Keratinocyte (primary cell): ENCODE data around the gene SUSD6. TPM values are rescaled to one million over a fixed set of nuclear protein-coding genes. Genes with fewer than 3 reads are reported as not detected.

Source experiments
- DNase-seq: peaks from one replicate; pipeline ENCODE4 v3.0.0-alpha.2; 2011; ENCODE audit warnings: low read depth, missing footprints, low spot score
- FAIRE-seq: peaks from 2 replicates; lab custom pipeline; 2011; peaks lifted over from hg19 to GRCh38; lab: Jason Lieb, UNC
- H2AFZ ChIP-seq: 2 replicates; pipeline ENCODE4 v1.6.0; 2012; ENCODE audit warnings: low read length, control low read depth, inconsistent platforms; ENCODE audit not compliant: control insufficient read depth
- H3K27ac ChIP-seq: 2 replicates; pipeline ENCODE4 v1.5.1; 2011; ENCODE audit warnings: low read length; ENCODE audit not compliant: control insufficient read depth, insufficient read depth
- H3K27me3 ChIP-seq: 3 replicates; pipeline ENCODE4 v1.6.0; 2011; ENCODE audit warnings: low read length; ENCODE audit not compliant: control insufficient read depth, insufficient read depth; ENCODE audit errors: extremely low read depth
- H3K36me3 ChIP-seq, 2 experiments: 2 replicates in 1 of 2; 3 replicates in 1 of 2; pipeline ENCODE4 v1.5.1; 2011; ENCODE audit warnings: low read length in 2 of 2, mild to moderate bottlenecking in 1 of 2; ENCODE audit not compliant: control insufficient read depth in 2 of 2, insufficient read depth in 2 of 2; ENCODE audit errors: extremely low read depth in 1 of 2
- H3K4me1 ChIP-seq: 3 replicates; pipeline ENCODE4 v1.5.1; 2011; ENCODE audit warnings: low read length; ENCODE audit not compliant: control insufficient read depth, insufficient read depth; ENCODE audit errors: extremely low read depth
- H3K4me2 ChIP-seq: 3 replicates; pipeline ENCODE4 v1.6.0; 2011; ENCODE audit warnings: low read depth, low read length; ENCODE audit not compliant: control insufficient read depth, insufficient read depth; ENCODE audit errors: extremely low read depth
- H3K4me3 ChIP-seq, 3 experiments: fragments of 200-600 bp in 1 of 3; sonication (generic) in 1 of 3; 2 replicates in 2 of 3; 3 replicates in 1 of 3; pipeline ENCODE4 v1.5.1; 2011 to 2016; ENCODE audit warnings: low read length in 3 of 3, mild to moderate bottlenecking in 3 of 3, control low read depth in 2 of 3, inconsistent platforms in 1 of 3, low read depth in 1 of 3, mixed read lengths in 1 of 3, mixed run types in 1 of 3, moderate library complexity in 1 of 3; ENCODE audit not compliant: control insufficient read depth in 2 of 3, insufficient read depth in 2 of 3; ENCODE audit errors: extremely low read depth in 1 of 3
- H3K79me2 ChIP-seq: 2 replicates; pipeline ENCODE4 v1.6.0; 2012; ENCODE audit warnings: low read length; ENCODE audit not compliant: control insufficient read depth, insufficient read depth
- H3K9ac ChIP-seq: 3 replicates; pipeline ENCODE4 v1.6.0; 2011; ENCODE audit warnings: low read length; ENCODE audit not compliant: control insufficient read depth, insufficient read depth; ENCODE audit errors: extremely low read depth
- H3K9me1 ChIP-seq: 3 replicates; pipeline ENCODE4 v1.6.0; 2011; ENCODE audit warnings: low read length; ENCODE audit not compliant: control insufficient read depth, insufficient read depth; ENCODE audit errors: extremely low read depth
- H3K9me3 ChIP-seq: 2 replicates; pipeline ENCODE4 v1.5.1; 2012; ENCODE audit warnings: low read depth, low read length; ENCODE audit not compliant: control insufficient read depth
- H4K20me1 ChIP-seq: 3 replicates; pipeline ENCODE4 v1.6.0; 2011; ENCODE audit warnings: low read length; ENCODE audit not compliant: control insufficient read depth, insufficient read depth; ENCODE audit errors: extremely low read depth
- CTCF ChIP-seq, 3 experiments: IDR thresholded peaks in 1 of 3; conservative IDR thresholded peaks in 1 of 3; optimal IDR thresholded peaks in 1 of 3; 2 replicates in 2 of 3; 3 replicates in 1 of 3; pipeline versions ENCODE3 to v1.5.1; 2011; ENCODE audit warnings: low read length in 3 of 3, mild to moderate bottlenecking in 3 of 3, moderate library complexity in 2 of 3, control low read depth in 1 of 3, inconsistent platforms in 1 of 3; ENCODE audit not compliant: insufficient read depth in 2 of 3; ENCODE audit errors: extremely low read depth in 1 of 3
- EZH2 ChIP-seq: IDR thresholded peaks from one replicate; pipeline ENCODE4 v1.6.1; 2012; ENCODE audit warnings: inconsistent platforms, mild to moderate bottlenecking, low read length, moderate library complexity
- dilution Hi-C: fragments of 300-500 bp; cut with MboI; formaldehyde crosslinking; loops from one replicate; pipeline ENCODE4 v1.7.0; 2020; ENCODE audit warnings: low sequenced_read_pairs; ENCODE audit not compliant: extremely low pct_ligation_motif_present
- polyA plus RNA-seq, 5 experiments: library from polyadenylated mRNA; depleted of rRNA in 3 of 5; stranded (reverse) in 3 of 5; stranded (forward) in 1 of 5; unstranded in 1 of 5; fragments of >200 nt; gene quantifications; 1 replicate in 1 of 5; 2 replicates in 3 of 5; 3 replicates in 1 of 5; pipeline versions ENCODE4 v1.2.1 to v1.2.3, GENCODE V29; 2011 to 2012; ENCODE audit warnings: missing spikeins in 2 of 5, low read depth in 1 of 5, low replicate concordance in 1 of 5

Gene SUSD6
- polyA plus RNA-seq, 1 donor (not counting 4 experiments of a cell fraction or from before 2014, with no cell fraction given): 10.5 TPM

- peaks cover 70% of the 10 kb centered on the region for H3K79me2 ChIP-seq
- DNase-seq: no peak
- no peaks in the 10 kb centered on the region for H3K9me3 ChIP-seq
- no peaks in the 10 kb centered on the region for H3K27me3 ChIP-seq
- no peak overlapping the region for H2AFZ ChIP-seq
- peak overlapping the region; percentile 87 for H3K4me2 ChIP-seq
- peaks cover 62% of the 10 kb centered on the region for H3K4me1 ChIP-seq
- peaks cover 2% of the 10 kb centered on the region for H3K9me1 ChIP-seq
- H3K27ac ChIP-seq: no peak overlapping the region
- peaks cover 0 to 3% of the 10 kb centered on the region in 2 experiments for H3K36me3 ChIP-seq
- FAIRE-seq: no peak
- H3K9ac ChIP-seq: no peak overlapping the region
- TF ChIP-seq CTCF (optimal IDR thresholded peaks at IDR 0.05 in 1 of 3, IDR thresholded peaks at IDR 0.05 in 1 of 3, conservative IDR thresholded peaks at IDR 0.05 in 1 of 3; ENCODE audit: extremely low read depth in 1 of 3, insufficient read depth in 2 of 3, low read length in 3 of 3) (no peak), EZH2 (no peak)
- H3K4me3 ChIP-seq: no peak overlapping the region
- peaks cover 2% of the 10 kb centered on the region for H4K20me1 ChIP-seq
- dilution Hi-C loops: no loop called here
These were observed 3.2 kb downstream of the SUSD6 start for GRCh38 chr14:69614592-69614991.

DNA sequence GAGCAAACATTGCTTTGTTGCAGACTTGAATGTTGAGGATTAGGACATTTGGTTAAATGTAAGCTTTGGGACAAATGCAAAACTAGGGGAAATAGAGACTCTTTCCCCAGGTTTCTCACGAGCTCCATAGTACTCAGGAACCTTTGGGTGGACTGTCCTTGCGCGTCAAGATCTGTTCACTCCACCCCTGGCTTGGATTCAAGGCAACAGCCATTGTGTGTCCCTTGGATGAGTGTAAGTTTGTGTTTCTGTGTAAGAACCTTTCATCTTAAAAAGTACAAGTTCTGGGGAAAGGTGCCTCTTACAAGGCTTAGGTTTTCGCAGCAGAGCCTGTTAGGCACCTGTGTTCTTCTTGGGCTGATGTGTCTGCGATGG lies 3.7 kb downstream of the SUSD6 start:
- Histone ChIP-seq H3K9me3 (no peaks in the 10 kb centered on the region), H2AFZ (no peak overlapping the region), H3K4me3 (peak overlapping the region in 1 of 3 experiments; percentile 52), H4K20me1 (peaks cover 2% of the 10 kb centered on the region), H3K27ac (peak overlapping the region; percentile 50), H3K9me1 (peaks cover 2% of the 10 kb centered on the region), H3K79me2 (peaks cover 75% of the 10 kb centered on the region), H3K9ac (peak overlapping the region; percentile 35), H3K4me1 (peaks cover 59% of the 10 kb centered on the region), H3K27me3 (no peaks in the 10 kb centered on the region), H3K4me2 (peak overlapping the region; percentile 87), H3K36me3 (peaks cover 0 to 3% of the 10 kb centered on the region in 2 experiments)
- DNase-seq (no peak), FAIRE-seq (no peak)
- dilution Hi-C loops: no loop called here
- TF ChIP-seq EZH2: no peak
- TF ChIP-seq CTCF (optimal IDR thresholded peaks at IDR 0.05 in 1 of 3, IDR thresholded peaks at IDR 0.05 in 1 of 3, conservative IDR thresholded peaks at IDR 0.05 in 1 of 3; ENCODE audit: extremely low read depth in 1 of 3, insufficient read depth in 2 of 3, low read length in 3 of 3): no peak
